HL-60 (cell line): ENCODE data around the gene MEF2A.

ENCODE experiments used
- DNase-seq, 2 experiments: peaks; one replicate each; pipeline ENCODE4 v3.0.0-alpha.2; 2010 to 2020; ENCODE audit warnings: low read depth in 1 of 2, low spot score in 1 of 2
- H3K27ac ChIP-seq: fragments of 250-450 bp; sonication (Bioruptor Pico); replicated peaks from 2 replicates; pipeline ENCODE4 v1.5.1; 2020; ENCODE audit warnings: mild to moderate bottlenecking, moderate library complexity
- H3K27me3 ChIP-seq: fragments of 250-450 bp; sonication (Bioruptor Pico); 2 replicates; pipeline ENCODE4 v1.5.1; 2021; ENCODE audit warnings: mild to moderate bottlenecking, moderate library complexity; ENCODE audit not compliant: insufficient read depth, poor library complexity, severe bottlenecking
- H3K4me3 ChIP-seq: replicated peaks from 2 replicates; pipeline ENCODE4 v1.5.1; 2011; ENCODE audit warnings: mild to moderate bottlenecking, control low read depth, low read length; ENCODE audit not compliant: insufficient read depth
- CTCF ChIP-seq: IDR thresholded peaks from one replicate; pipeline ENCODE4 v1.5.1; 2011; ENCODE audit warnings: low read length, control low read depth, inconsistent platforms; ENCODE audit not compliant: insufficient read depth
- GABPA ChIP-seq: IDR thresholded peaks from 2 replicates; pipeline ENCODE4 v1.6.1; 2012; ENCODE audit warnings: low read depth
- POLR2AphosphoS5 ChIP-seq: IDR thresholded peaks from 2 replicates; pipeline ENCODE4 v1.6.1; 2012; ENCODE audit warnings: low read depth
- REST ChIP-seq: IDR thresholded peaks from 2 replicates; pipeline ENCODE4 v1.6.1; 2012; ENCODE audit warnings: low read depth; ENCODE audit not compliant: insufficient replicate concordance
- SPI1 ChIP-seq: IDR thresholded peaks from 2 replicates; pipeline ENCODE4 v1.6.1; 2012; ENCODE audit warnings: low read depth, mild to moderate bottlenecking, borderline replicate concordance

MEF2A gene

GRCh38 chr15:99564221-99565048 lies 1.3 kb upstream of the MEF2A start:
- H3K27ac ChIP-seq = peak overlapping the region; percentile 1; the same call in 1 of the 2 replicates
- DNase-seq = peak in 1 of 2 experiments; percentile 55

GRCh38 chr15:99565049-99565298 lies 810 bp upstream of the MEF2A start:
- TF ChIP-seq GABPA (no peak), POLR2AphosphoS5 (no peak), REST (no peak), CTCF (no peak), SPI1 (no peak)
- Histone ChIP-seq H3K4me3 (peak overlapping the region; percentile 76), H3K27ac (no peak overlapping the region), H3K27me3 (no peaks in the 10 kb centered on the region)
- DNase-seq = no peak

More at GRCh38 chr15:99564221-99565048, 1.3 kb upstream of the MEF2A start:
- H3K4me3 ChIP-seq = peak overlapping the region; percentile 76
- no peaks in the 10 kb centered on the region for H3K27me3 ChIP-seq
- TF ChIP-seq SPI1 = peak; percentile 34; the same call in 1 of the 2 replicates
- no peak for TF ChIP-seq POLR2AphosphoS5

GRCh38 chr15:99566157-99566897 lies 543 bp downstream of the MEF2A start:
- peak overlapping the region; percentile 94 for H3K27ac ChIP-seq
- peak in 1 of 2 experiments; percentile 53 for DNase-seq
- H3K27me3 ChIP-seq = no peaks in the 10 kb centered on the region
- TF ChIP-seq GABPA (no peak), SPI1 (peak; percentile 80)
- H3K4me3 ChIP-seq = peak overlapping the region; percentile 76

GRCh38 chr15:99568625-99569352 lies 3.0 kb downstream of the MEF2A start:
- no peak for DNase-seq
- Histone ChIP-seq H3K27ac (no peak overlapping the region), H3K27me3 (no peaks in the 10 kb centered on the region), H3K4me3 (no peak overlapping the region)
- TF ChIP-seq POLR2AphosphoS5 = no peak
- TF ChIP-seq REST = no peak
- TF ChIP-seq GABPA = no peak
- no peak for TF ChIP-seq SPI1
- TF ChIP-seq CTCF = no peak
